Progenitor cell of endocrine pancreas (in vitro differentiated cells): Measurements from ENCODE around the gene CLEC4G. TPM values are rescaled to one million over a fixed set of nuclear protein-coding genes. Genes with fewer than 3 reads are reported as not detected.

ENCODE experiments used
- DNase-seq: peaks from one replicate; pipeline ENCODE4 v3.0.0; 2021; ENCODE audit warnings: low spot score; ENCODE audit not compliant: unreplicated experiment
- H3K27ac Mint-ChIP-seq: 2 replicates; pipeline ENCODE4 v1.8.0; 2021; ENCODE audit warnings: mild to moderate bottlenecking, moderate library complexity, mixed read lengths
- H3K27me3 Mint-ChIP-seq: 2 replicates; pipeline ENCODE4 v1.8.0; 2021; ENCODE audit warnings: mixed read lengths
- H3K36me3 Mint-ChIP-seq: 2 replicates; pipeline ENCODE4 v1.8.0; 2022; ENCODE audit warnings: mixed read lengths; ENCODE audit not compliant: insufficient read depth
- H3K4me1 Mint-ChIP-seq: 2 replicates; pipeline ENCODE4 v1.8.0; 2021; ENCODE audit warnings: low read depth, mixed read lengths
- H3K4me3 Mint-ChIP-seq: 2 replicates; pipeline ENCODE4 v1.8.0; 2021; ENCODE audit warnings: low read depth, mild to moderate bottlenecking, moderate library complexity, mixed read lengths
- H3K9me3 Mint-ChIP-seq: 2 replicates; pipeline ENCODE4 v1.8.0; 2021; ENCODE audit warnings: low read depth, mixed read lengths
- total RNA-seq: library from RNA; stranded (reverse); gene quantifications from 2 replicates; pipeline ENCODE4 v1.2.1, GENCODE V29; 2021
- TF ChIP-seq, protein P1 (sequence below): fragments of 200-600 bp; sonication (generic); IDR thresholded peaks from one replicate; pipeline ENCODE4 v1.5.0; 2021; ENCODE audit warnings: antibody characterized with exemption, mild to moderate bottlenecking; ENCODE audit not compliant: unreplicated experiment

The CLEC4G gene
- total RNA-seq, 1 donor from 2014 or later = not detected

DNA sequence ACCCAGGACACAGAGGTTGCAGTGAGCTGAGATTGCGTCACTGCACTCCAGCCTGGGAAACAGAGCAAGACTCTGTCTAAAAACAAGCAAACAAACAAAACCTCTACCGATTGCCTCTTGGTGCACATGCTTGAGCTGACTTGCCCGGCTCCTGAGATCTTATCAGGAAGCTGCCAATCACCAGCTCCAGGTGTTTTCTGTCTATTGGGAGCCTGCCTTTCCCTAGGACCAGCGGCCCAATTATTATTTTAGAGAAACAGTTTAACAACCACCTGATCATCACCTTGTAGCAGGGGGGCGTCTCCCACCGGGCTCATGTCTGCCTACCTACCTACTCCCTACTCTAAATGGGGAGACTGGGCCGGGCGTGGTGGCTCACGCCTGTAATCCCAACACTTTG, 41.9 kb upstream of the CLEC4G start:
- H3K4me1 Mint-ChIP-seq = peaks cover 4% of the 10 kb centered on the region
- H3K9me3 Mint-ChIP-seq = no peaks in the 10 kb centered on the region
- H3K4me3 Mint-ChIP-seq = no peak overlapping the region
- H3K27me3 Mint-ChIP-seq = peaks cover 40% of the 10 kb centered on the region
- no peak for DNase-seq
- no peaks in the 10 kb centered on the region for H3K36me3 Mint-ChIP-seq
- TF ChIP-seq, protein P1, sequence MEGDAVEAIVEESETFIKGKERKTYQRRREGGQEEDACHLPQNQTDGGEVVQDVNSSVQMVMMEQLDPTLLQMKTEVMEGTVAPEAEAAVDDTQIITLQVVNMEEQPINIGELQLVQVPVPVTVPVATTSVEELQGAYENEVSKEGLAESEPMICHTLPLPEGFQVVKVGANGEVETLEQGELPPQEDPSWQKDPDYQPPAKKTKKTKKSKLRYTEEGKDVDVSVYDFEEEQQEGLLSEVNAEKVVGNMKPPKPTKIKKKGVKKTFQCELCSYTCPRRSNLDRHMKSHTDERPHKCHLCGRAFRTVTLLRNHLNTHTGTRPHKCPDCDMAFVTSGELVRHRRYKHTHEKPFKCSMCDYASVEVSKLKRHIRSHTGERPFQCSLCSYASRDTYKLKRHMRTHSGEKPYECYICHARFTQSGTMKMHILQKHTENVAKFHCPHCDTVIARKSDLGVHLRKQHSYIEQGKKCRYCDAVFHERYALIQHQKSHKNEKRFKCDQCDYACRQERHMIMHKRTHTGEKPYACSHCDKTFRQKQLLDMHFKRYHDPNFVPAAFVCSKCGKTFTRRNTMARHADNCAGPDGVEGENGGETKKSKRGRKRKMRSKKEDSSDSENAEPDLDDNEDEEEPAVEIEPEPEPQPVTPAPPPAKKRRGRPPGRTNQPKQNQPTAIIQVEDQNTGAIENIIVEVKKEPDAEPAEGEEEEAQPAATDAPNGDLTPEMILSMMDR = no peak
- no peak overlapping the region for H3K27ac Mint-ChIP-seq

DNA sequence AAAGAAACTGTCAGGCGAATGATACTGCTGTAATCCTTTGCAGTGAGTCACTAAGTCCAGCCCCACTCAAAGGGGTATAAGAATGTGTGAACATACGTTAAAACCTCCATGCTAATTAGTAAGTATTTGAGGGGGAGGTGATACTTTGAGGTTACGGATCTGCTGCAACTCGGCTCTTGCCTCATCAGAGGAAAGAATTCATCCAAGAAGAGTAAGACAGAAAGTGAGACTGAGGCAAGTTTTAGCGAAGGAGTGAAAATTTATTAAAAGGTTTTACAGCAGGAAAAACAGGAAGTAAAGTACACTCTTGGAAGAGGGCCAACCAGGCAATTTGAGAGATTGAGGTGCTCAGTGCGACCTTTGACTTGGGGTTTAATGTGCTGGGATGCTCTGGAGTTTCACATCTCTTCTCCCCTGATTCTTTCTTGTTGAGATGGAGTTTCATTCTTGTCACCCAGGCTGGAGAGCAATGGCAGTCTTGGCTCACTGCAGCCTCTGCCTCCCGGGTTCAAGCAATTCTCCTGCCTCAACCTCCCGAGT, 40.9 kb upstream of the CLEC4G start:
- TF ChIP-seq, protein P1 = no peak
- peaks cover 44% of the 10 kb centered on the region for H3K27me3 Mint-ChIP-seq
- no peak overlapping the region for H3K27ac Mint-ChIP-seq
- peaks cover under 1% of the 10 kb centered on the region for H3K4me1 Mint-ChIP-seq
- H3K36me3 Mint-ChIP-seq = no peaks in the 10 kb centered on the region
- no peak overlapping the region for H3K4me3 Mint-ChIP-seq
- DNase-seq = no peak
- H3K9me3 Mint-ChIP-seq = no peaks in the 10 kb centered on the region

DNA sequence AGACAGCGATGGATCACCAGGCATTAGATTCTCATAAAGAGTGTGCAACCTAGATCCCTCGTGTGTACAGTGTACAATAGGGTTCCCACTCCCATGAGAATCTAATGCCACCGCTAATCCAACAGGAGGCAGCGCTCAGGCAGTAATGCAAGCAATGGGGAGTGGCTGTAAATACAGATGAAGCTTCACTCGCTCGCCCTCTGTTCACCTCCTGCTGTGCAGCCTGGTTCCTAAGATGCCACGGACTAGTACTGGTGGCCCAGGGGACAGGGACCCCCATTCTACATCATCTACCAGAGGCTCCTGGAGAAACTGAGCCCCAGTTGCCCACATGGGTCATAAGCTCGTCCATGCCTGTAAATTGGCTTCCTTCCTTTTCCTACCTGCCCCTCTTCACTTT, 39.2 kb upstream of the CLEC4G start:
- H3K27me3 Mint-ChIP-seq = peaks cover 50% of the 10 kb centered on the region
- no peak for DNase-seq
- H3K4me1 Mint-ChIP-seq = no peaks in the 10 kb centered on the region
- no peaks in the 10 kb centered on the region for H3K36me3 Mint-ChIP-seq
- no peak overlapping the region for H3K27ac Mint-ChIP-seq
- H3K9me3 Mint-ChIP-seq = no peaks in the 10 kb centered on the region
- no peak overlapping the region for H3K4me3 Mint-ChIP-seq
- TF ChIP-seq, protein P1 = no peak

DNA sequence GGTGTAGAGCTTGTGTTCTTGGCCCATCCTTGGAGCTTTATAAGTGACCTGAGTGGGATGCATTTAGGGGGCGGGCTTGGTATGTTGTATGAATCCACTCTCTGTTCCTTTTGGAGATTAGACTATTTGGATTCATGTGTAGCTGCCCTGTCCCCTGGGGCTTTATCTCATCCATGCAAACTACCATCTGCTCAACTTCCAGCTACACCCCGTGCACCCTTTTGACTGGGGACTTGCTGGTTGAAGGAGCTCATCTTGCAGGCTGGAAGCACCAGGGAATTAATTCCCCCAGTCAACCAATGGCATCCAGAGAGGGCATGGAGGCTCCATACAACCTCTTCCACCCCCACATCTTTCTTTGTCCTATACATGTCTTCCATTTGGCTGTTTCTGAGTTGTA, 37.3 kb upstream of the CLEC4G start:
- H3K9me3 Mint-ChIP-seq = no peaks in the 10 kb centered on the region
- H3K4me1 Mint-ChIP-seq = peaks cover under 1% of the 10 kb centered on the region
- DNase-seq = no peak
- H3K36me3 Mint-ChIP-seq = no peaks in the 10 kb centered on the region
- peaks cover 44% of the 10 kb centered on the region for H3K27me3 Mint-ChIP-seq
- TF ChIP-seq, protein P1 = no peak
- H3K4me3 Mint-ChIP-seq = no peak overlapping the region
- no peak overlapping the region for H3K27ac Mint-ChIP-seq

DNA sequence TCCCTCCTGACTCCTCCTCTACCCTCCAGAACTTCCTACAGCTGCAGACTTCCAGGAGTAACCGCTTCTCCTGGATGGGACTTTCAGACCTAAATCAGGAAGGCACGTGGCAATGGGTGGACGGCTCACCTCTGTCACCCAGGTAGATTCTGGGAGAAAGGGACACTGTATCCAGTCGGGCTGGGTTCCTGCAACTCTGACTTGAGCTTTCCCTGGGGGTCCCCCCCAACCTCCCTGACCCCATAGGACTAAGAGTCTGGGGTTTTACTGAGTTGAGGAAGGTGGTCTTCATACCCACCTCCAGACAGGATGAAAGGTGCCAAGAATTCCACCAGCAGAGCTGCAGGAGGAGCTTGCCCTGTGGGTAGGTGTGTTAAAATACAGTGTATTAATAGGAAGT, 35.6 kb upstream of the CLEC4G start:
- DNase-seq = no peak
- Mint-ChIP-seq H3K36me3 (no peaks in the 10 kb centered on the region), H3K27me3 (peaks cover 46% of the 10 kb centered on the region), H3K9me3 (no peaks in the 10 kb centered on the region), H3K4me1 (peaks cover 4% of the 10 kb centered on the region), H3K27ac (no peak overlapping the region), H3K4me3 (no peak overlapping the region)
- TF ChIP-seq, protein P1 = no peak
